ENCODE measurements around the gene STOM.

The STOM gene

GRCh38 chr9:121350993-121351561 lies 19.0 kb downstream of the STOM start:
- in situ Hi-C loops (cut with HindIII; ENCODE audit: low sequenced_read_pairs): loop anchor here (5.0 kb wide), 1 partner anchor 96 kb away; no protein-coding TSS in a partner anchor

- in situ Hi-C loops (cut with HindIII; ENCODE audit: low sequenced_read_pairs): loop anchor here (5.0 kb wide), 1 partner anchor 97 kb away; no protein-coding TSS in a partner anchor
Observed at GRCh38 chr9:121350036-121350435, 20.0 kb downstream of the STOM start.

- in situ Hi-C loops (cut with HindIII; ENCODE audit: low sequenced_read_pairs): no loop called here
Observed at GRCh38 chr9:121349009-121349408, 21.0 kb downstream of the STOM start.

GRCh38 chr9:121348221-121348620 lies 21.8 kb downstream of the STOM start:
- in situ Hi-C loops (cut with HindIII; ENCODE audit: low sequenced_read_pairs): no loop called here

GRCh38 chr9:121345070-121345469 lies 25.0 kb downstream of the STOM start:
- in situ Hi-C loops (cut with HindIII; ENCODE audit: low sequenced_read_pairs): no loop called here

- in situ Hi-C loops (cut with HindIII; ENCODE audit: low sequenced_read_pairs): no loop called here
Observed at GRCh38 chr9:121344184-121344583, 25.9 kb downstream of the STOM start.

GRCh38 chr9:121340676-121341392 lies 29.2 kb downstream of the STOM start:
- in situ Hi-C loops (cut with HindIII; ENCODE audit: low sequenced_read_pairs): no loop called here

- in situ Hi-C loops (cut with HindIII; ENCODE audit: low sequenced_read_pairs): no loop called here
Observed at GRCh38 chr9:121339437-121339836, 30.6 kb downstream of the STOM start.

GRCh38 chr9:121336665-121337064 lies 33.4 kb downstream of the STOM start:
- in situ Hi-C loops (cut with HindIII; ENCODE audit: low sequenced_read_pairs): no loop called here

- in situ Hi-C loops (cut with HindIII; ENCODE audit: low sequenced_read_pairs): no loop called here
Observed at GRCh38 chr9:121333950-121334773, 35.9 kb downstream of the STOM start.

- in situ Hi-C loops (cut with HindIII; ENCODE audit: low sequenced_read_pairs): no loop called here
Observed at GRCh38 chr9:121331992-121332685, 37.9 kb downstream of the STOM start.

GRCh38 chr9:121331549-121331948 lies 38.5 kb downstream of the STOM start:
- in situ Hi-C loops (cut with HindIII; ENCODE audit: low sequenced_read_pairs): no loop called here

GRCh38 chr9:121328876-121329681 lies 41.0 kb downstream of the STOM start:
- in situ Hi-C loops (cut with HindIII; ENCODE audit: low sequenced_read_pairs): no loop called here

GRCh38 chr9:121328476-121328875 lies 41.6 kb downstream of the STOM start:
- in situ Hi-C loops (cut with HindIII; ENCODE audit: low sequenced_read_pairs): no loop called here

- in situ Hi-C loops (cut with HindIII; ENCODE audit: low sequenced_read_pairs): no loop called here
Observed at GRCh38 chr9:121326901-121327613, 43.0 kb downstream of the STOM start.

- in situ Hi-C loops (cut with HindIII; ENCODE audit: low sequenced_read_pairs): no loop called here
Observed at GRCh38 chr9:121326130-121326838, 43.8 kb downstream of the STOM start.

GRCh38 chr9:121325387-121325786 lies 44.7 kb downstream of the STOM start:
- in situ Hi-C loops (cut with HindIII; ENCODE audit: low sequenced_read_pairs): no loop called here

- in situ Hi-C loops (cut with HindIII; ENCODE audit: low sequenced_read_pairs): no loop called here
Observed at GRCh38 chr9:121324755-121325154, 45.3 kb downstream of the STOM start.

GRCh38 chr9:121324316-121324715 lies 45.7 kb downstream of the STOM start:
- in situ Hi-C loops (cut with HindIII; ENCODE audit: low sequenced_read_pairs): no loop called here
